Spinal cord (tissue), 10 donors: ENCODE data around the gene SZT2. TPM values are rescaled to one million over a fixed set of nuclear protein-coding genes. Genes with fewer than 3 reads are reported as not detected.
"Not testable (repeated sequence)": the region's sequence is repeated elsewhere in the genome, so short reads cannot be mapped to it uniquely, and the experiment has no call there.

ENCODE experiments used
- DNase-seq, 6 donors: peaks; one replicate each; pipeline versions ENCODE4 v3.0.0 to v3.0.0-alpha.2; 2013 to 2015; ENCODE audit warnings: low spot score in 6 of 6, low read depth in 4 of 6
- H3K27ac ChIP-seq: one replicate; pipeline ENCODE4 v1.5.1; 2013; ENCODE audit warnings: low read depth, low read length, control low read depth
- H3K27me3 ChIP-seq: one replicate; pipeline ENCODE4 v1.6.1; 2013; ENCODE audit warnings: low read length; ENCODE audit not compliant: control insufficient read depth, insufficient read depth
- H3K36me3 ChIP-seq: one replicate; pipeline ENCODE4 v1.6.1; 2013; ENCODE audit warnings: low read length; ENCODE audit not compliant: control insufficient read depth, insufficient read depth
- H3K4me1 ChIP-seq: one replicate; pipeline ENCODE4 v1.6.1; 2013; ENCODE audit warnings: low read length; ENCODE audit not compliant: control insufficient read depth, insufficient read depth
- H3K4me3 ChIP-seq: one replicate; pipeline ENCODE4 v1.5.1; 2013; ENCODE audit warnings: low read depth, low read length, control low read depth
- H3K9me3 ChIP-seq: one replicate; pipeline ENCODE4 v1.6.1; 2013; ENCODE audit warnings: low read length; ENCODE audit not compliant: control insufficient read depth, insufficient read depth
- WGBS: methylation state at CpG from one replicate; pipeline ENCODE4 v1.1.5; 2013; ENCODE audit warnings: missing lambda C conversion rate; ENCODE audit not compliant: insufficient coverage; 5-methylcytosine and 5-hydroxymethylcytosine counted together
- polyA plus RNA-seq, 2 donors: library from polyadenylated mRNA; unstranded; fragments of 120-200 nt; gene quantifications; one replicate each; pipeline ENCODE4 v1.2.1, GENCODE V29; 2013; ENCODE audit not compliant: insufficient read length in 2 of 2
- total RNA-seq, 2 donors: library from RNA; depleted of rRNA in 1 of 2; stranded (reverse); fragments of 120-200 nt in 1 of 2; fragments of >200 nt in 1 of 2; gene quantifications; one replicate each; pipeline versions ENCODE4 v1.2.3 to v1.2.4, GENCODE V29; 2013 to 2014
- donor health status: healthy.

The SZT2 gene
- total and polyA plus RNA-seq, 4 donors: 23.1 to 37.8 (median 27.7) TPM

GRCh38 chr1:43368646-43369020, 21.1 kb upstream of the SZT2 start:
- DNase-seq: no peak
- Histone ChIP-seq H3K27ac (peak overlapping the region; percentile 80), H3K9me3 (no peaks in the 10 kb centered on the region), H3K36me3 (peaks cover 33% of the 10 kb centered on the region), H3K4me3 (peak overlapping the region; percentile 66), H3K27me3 (no peaks in the 10 kb centered on the region), H3K4me1 (peaks cover 31% of the 10 kb centered on the region)
- WGBS: 17% methylated on average over 4 of the region's 6 CpGs

GRCh38 chr1:43369779-43370178, 19.9 kb upstream of the SZT2 start:
- WGBS: 93% methylated on average over 3 of the region's 6 CpGs
- not testable (repeated sequence) for H3K4me3 ChIP-seq, H3K27ac ChIP-seq, H3K27me3 ChIP-seq, H3K9me3 ChIP-seq, DNase-seq
- H3K36me3 ChIP-seq: peaks cover 22% of the 10 kb centered on the region
- H3K4me1 ChIP-seq: peaks cover 31% of the 10 kb centered on the region

GRCh38 chr1:43370564-43370963, 19.1 kb upstream of the SZT2 start:
- peaks cover 31% of the 10 kb centered on the region for H3K4me1 ChIP-seq
- H3K27me3 ChIP-seq: no peaks in the 10 kb centered on the region
- no peak overlapping the region for H3K4me3 ChIP-seq
- DNase-seq: no peak
- H3K27ac ChIP-seq: no peak overlapping the region
- no peaks in the 10 kb centered on the region for H3K9me3 ChIP-seq
- H3K36me3 ChIP-seq: peaks cover 14% of the 10 kb centered on the region
- 73% methylated on average over 2 of the region's 4 CpGs for WGBS

- Histone ChIP-seq H3K4me1 (peaks cover 17% of the 10 kb centered on the region), H3K4me3 (no peak overlapping the region), H3K27ac (no peak overlapping the region), H3K36me3 (peaks cover 2% of the 10 kb centered on the region), H3K9me3 (no peaks in the 10 kb centered on the region), H3K27me3 (no peaks in the 10 kb centered on the region)
- 100% methylated on average over 2 of the region's 5 CpGs for WGBS
- no peak for DNase-seq
These were observed 17.5 kb upstream of the SZT2 start for GRCh38 chr1:43372172-43372571.

GRCh38 chr1:43373066-43373940, 16.4 kb upstream of the SZT2 start:
- Histone ChIP-seq H3K4me3 (no peak overlapping the region), H3K9me3 (no peaks in the 10 kb centered on the region), H3K4me1 (peaks cover 9% of the 10 kb centered on the region), H3K36me3 (peaks cover 2% of the 10 kb centered on the region), H3K27ac (no peak overlapping the region), H3K27me3 (no peaks in the 10 kb centered on the region)
- DNase-seq: no peak
- 69% methylated on average over 4 of the region's 4 CpGs for WGBS

GRCh38 chr1:43376723-43377235, 12.9 kb upstream of the SZT2 start:
- Histone ChIP-seq H3K27ac (no peak overlapping the region), H3K27me3 (no peaks in the 10 kb centered on the region), H3K4me1 (peaks cover 4% of the 10 kb centered on the region), H3K9me3 (no peaks in the 10 kb centered on the region), H3K36me3 (peaks cover 3% of the 10 kb centered on the region), H3K4me3 (no peak overlapping the region)
- no peak for DNase-seq
- WGBS: 96% methylated on average over 3 of the region's 7 CpGs

GRCh38 chr1:43377831-43378230, 11.9 kb upstream of the SZT2 start:
- no CpG with 5 or more reads among the region's 1 CpG for WGBS
- Histone ChIP-seq H3K27ac (no peak overlapping the region), H3K4me1 (peaks cover 12% of the 10 kb centered on the region)

GRCh38 chr1:43379476-43379875, 10.2 kb upstream of the SZT2 start:
- H3K4me1 ChIP-seq: peaks cover 16% of the 10 kb centered on the region

More at GRCh38 chr1:43377831-43378230, 11.9 kb upstream of the SZT2 start:
- Histone ChIP-seq H3K4me3 (no peak overlapping the region), H3K27me3 (no peaks in the 10 kb centered on the region), H3K36me3 (peaks cover 3% of the 10 kb centered on the region), H3K9me3 (no peaks in the 10 kb centered on the region)
- no peak for DNase-seq

GRCh38 chr1:43381612-43382011, 8.1 kb upstream of the SZT2 start:
- no peak overlapping the region for H3K4me3 ChIP-seq
- DNase-seq: no peak
- H3K36me3 ChIP-seq: peaks cover 22% of the 10 kb centered on the region
- 71% methylated on average over 3 of the region's 3 CpGs for WGBS
- no peaks in the 10 kb centered on the region for H3K27me3 ChIP-seq
- no peaks in the 10 kb centered on the region for H3K9me3 ChIP-seq
- peak overlapping the region; percentile 65 for H3K27ac ChIP-seq
- peaks cover 16% of the 10 kb centered on the region for H3K4me1 ChIP-seq

More at GRCh38 chr1:43379476-43379875, 10.2 kb upstream of the SZT2 start:
- Histone ChIP-seq H3K27me3 (no peaks in the 10 kb centered on the region), H3K36me3 (peaks cover 5% of the 10 kb centered on the region), H3K4me3 (no peak overlapping the region), H3K9me3 (no peaks in the 10 kb centered on the region), H3K27ac (no peak overlapping the region)
- no peak for DNase-seq
- WGBS: 100% methylated on average over 1 of the region's 1 CpG
